ENCODE data around the gene IL15RA.

GRCh38 chr10:5915451-5915850 is 61.9 kb downstream of the IL15RA start:
- no peak for TF ChIP-seq CTCF (IDR thresholded peaks at IDR 0.05)
- no peak for TF ChIP-seq ZFX (IDR thresholded peaks at IDR 0.05; ENCODE audit: borderline replicate concordance)
